PC-9 (cell line): ENCODE data around the gene ATXN1. TPM values are rescaled to one million over a fixed set of nuclear protein-coding genes. Genes with fewer than 3 reads are reported as not detected.

Experiments used
- BruUV-seq: library from RNA; stranded (reverse); fragments of 400-500 nt; replicated peaks from 2 replicates; lab custom pipeline; 2021; lab: Mats Ljungman, UMichigan
- CTCF ChIA-PET: fragments of 300-600 bp; sonication (Branson Sonifier 250); formaldehyde crosslinking; loops from one replicate; lab custom pipeline; 2022; ENCODE audit warnings: antibody characterized with exemption; lab: Charles Lee
- POLR2A ChIA-PET: fragments of 300-600 bp; sonication (Branson Sonifier 250); formaldehyde crosslinking; loops from one replicate; lab custom pipeline; 2022; ENCODE audit warnings: antibody characterized with exemption; ENCODE audit not compliant: unreplicated experiment; lab: Charles Lee
- DNase-seq, 2 experiments: peaks; one replicate each; pipeline versions ENCODE4 v3.0.0 to v3.0.0-alpha.2; 2015 to 2022; ENCODE audit warnings: mixed read lengths in 1 of 2
- H2AFZ ChIP-seq: fragments of 200-600 bp; sonication (generic); 2 replicates; pipeline ENCODE4 v1.8.1; 2017; ENCODE audit warnings: antibody characterized with exemption
- H3F3A ChIP-seq: fragments of 200-600 bp; sonication (generic); 2 replicates; pipeline ENCODE4 v1.8.1; 2017; ENCODE audit warnings: antibody characterized with exemption, mild to moderate bottlenecking, low read depth; ENCODE audit not compliant: insufficient read depth
- H3K27ac ChIP-seq: fragments of 200-600 bp; sonication (generic); 2 replicates; pipeline ENCODE4 v1.6.1; 2016; ENCODE audit warnings: mixed run types
- H3K27me3 ChIP-seq: fragments of 200-600 bp; sonication (generic); 2 replicates; pipeline ENCODE4 v1.6.1; 2016; ENCODE audit warnings: low read depth, mixed run types; ENCODE audit not compliant: insufficient read depth
- H3K36me3 ChIP-seq: fragments of 200-600 bp; sonication (generic); 2 replicates; pipeline ENCODE4 v1.6.1; 2016; ENCODE audit warnings: low read depth, mixed run types
- H3K4me1 ChIP-seq: fragments of 200-600 bp; sonication (generic); replicated peaks from 2 replicates; pipeline ENCODE4 v1.6.1; 2016; ENCODE audit warnings: mixed run types; ENCODE audit not compliant: insufficient read depth
- H3K4me2 ChIP-seq: fragments of 200-600 bp; sonication (generic); 2 replicates; pipeline ENCODE4 v1.6.1; 2017; ENCODE audit warnings: mixed run types
- H3K4me3 ChIP-seq: fragments of 200-600 bp; sonication (generic); 2 replicates; pipeline ENCODE4 v1.6.1; 2016; ENCODE audit warnings: mixed run types
- H3K79me2 ChIP-seq: fragments of 200-600 bp; sonication (generic); 2 replicates; pipeline ENCODE4 v1.6.1; 2017; ENCODE audit warnings: low read depth, mixed run types
- H3K9me2 ChIP-seq: fragments of 200-600 bp; sonication (generic); 2 replicates; pipeline ENCODE4 v1.8.1; 2017; ENCODE audit warnings: mild to moderate bottlenecking; ENCODE audit not compliant: insufficient read depth
- H3K9me3 ChIP-seq: fragments of 200-600 bp; sonication (generic); 2 replicates; pipeline ENCODE4 v1.8.1; 2016; ENCODE audit warnings: low read depth; ENCODE audit not compliant: insufficient read depth
- H4K20me1 ChIP-seq: fragments of 200-600 bp; sonication (generic); 2 replicates; pipeline ENCODE4 v1.8.1; 2017; ENCODE audit not compliant: insufficient read depth
- CTCF ChIP-seq: fragments of 200-600 bp; sonication (generic); conservative IDR thresholded peaks from 2 replicates; pipeline ENCODE4 v1.6.1; 2017; ENCODE audit warnings: mixed run types, antibody characterized with exemption, mild to moderate bottlenecking, moderate library complexity
- EZH2 ChIP-seq: fragments of 200-600 bp; sonication (generic); IDR thresholded peaks from 2 replicates; pipeline ENCODE4 v1.8.0; 2017; ENCODE audit warnings: antibody characterized with exemption, low read depth
- intact Hi-C: fragments of 100-400 bp; cut with micrococcal nuclease; formaldehyde crosslinking; loops from one replicate; pipeline ENCODE4 v1.10.0; 2022; ENCODE audit not compliant: unreplicated experiment
- total RNA-seq: library from RNA; stranded (reverse); gene quantifications from 2 replicates; pipeline ENCODE4 v1.2.3, GENCODE V29; 2021

The ATXN1 gene
- total RNA-seq, 1 experiment from 2014 or later = 42.7 TPM

GRCh38 chr6:16358531-16359138 lies 402.6 kb downstream of the ATXN1 start:
- peaks cover 32% of the 10 kb centered on the region for H3K4me1 ChIP-seq
- CTCF ChIA-PET = no interaction called here
- BruUV-seq = no TSS peak
- H3K79me2 ChIP-seq = no peaks in the 10 kb centered on the region
- H2AFZ ChIP-seq = no peak overlapping the region
- no peaks in the 10 kb centered on the region for H3K27me3 ChIP-seq
- no peaks in the 10 kb centered on the region for H3K36me3 ChIP-seq
- POLR2A ChIA-PET = no interaction called here
- no peak overlapping the region for H3K4me2 ChIP-seq
- H3K4me3 ChIP-seq = no peak overlapping the region
- no peak for TF ChIP-seq EZH2
- TF ChIP-seq CTCF = no peak
- DNase-seq = no peak
- H3K27ac ChIP-seq = no peak overlapping the region
- no peaks in the 10 kb centered on the region for H3K9me2 ChIP-seq
- no peaks in the 10 kb centered on the region for H3K9me3 ChIP-seq
- H3F3A ChIP-seq = peaks cover 26% of the 10 kb centered on the region
- intact Hi-C loops = no loop called here
- H4K20me1 ChIP-seq = no peaks in the 10 kb centered on the region

GRCh38 chr6:16355699-16356446 lies 405.4 kb downstream of the ATXN1 start:
- no peaks in the 10 kb centered on the region for H3K9me2 ChIP-seq
- H3K27ac ChIP-seq = peak overlapping the region; percentile 92
- intact Hi-C loops = no loop called here
- POLR2A ChIA-PET = interaction anchor here (0.6 kb wide), 1 partner anchor 784 kb away, joined by 4 read pairs; no protein-coding TSS in a partner anchor
- no peaks in the 10 kb centered on the region for H4K20me1 ChIP-seq
- peaks cover 26% of the 10 kb centered on the region for H3F3A ChIP-seq
- CTCF ChIA-PET = interaction anchor here (0.6 to 1.2 kb wide), 3 partner anchors 47 to 1218 kb away, joined by 3 to 4 read pairs (median 3); partner anchors contain the start of gene ATXN1
- no TSS peak for BruUV-seq
- H3K9me3 ChIP-seq = no peaks in the 10 kb centered on the region
- no peaks in the 10 kb centered on the region for H3K36me3 ChIP-seq
- H3K4me3 ChIP-seq = peak overlapping the region; percentile 28; the same call in 1 of the 2 replicates
- H3K79me2 ChIP-seq = no peaks in the 10 kb centered on the region
- DNase-seq = peak; percentile 77 to 85
- H3K4me2 ChIP-seq = peak overlapping the region; percentile 67
- no peak for TF ChIP-seq EZH2
- TF ChIP-seq CTCF = 0 out of 2 replicates have a peak, but pooled peaks have one; percentile 14
- H2AFZ ChIP-seq = peak overlapping the region; percentile 72
- H3K4me1 ChIP-seq = peaks cover 32% of the 10 kb centered on the region
- H3K27me3 ChIP-seq = no peaks in the 10 kb centered on the region

GRCh38 chr6:16355238-16355637 lies 406.0 kb downstream of the ATXN1 start:
- peak overlapping the region; percentile 92 for H3K27ac ChIP-seq
- intact Hi-C loops = no loop called here
- H3K4me3 ChIP-seq = peak overlapping the region; percentile 28; the same call in 1 of the 2 replicates
- H4K20me1 ChIP-seq = no peaks in the 10 kb centered on the region
- peaks cover 32% of the 10 kb centered on the region for H3K4me1 ChIP-seq
- H3K4me2 ChIP-seq = peak overlapping the region; percentile 67
- H3K36me3 ChIP-seq = no peaks in the 10 kb centered on the region
- no peaks in the 10 kb centered on the region for H3K9me2 ChIP-seq
- DNase-seq = no peak
- POLR2A ChIA-PET = interaction anchor here (0.6 kb wide), 1 partner anchor 783 kb away, joined by 4 read pairs; no protein-coding TSS in a partner anchor
- no peaks in the 10 kb centered on the region for H3K9me3 ChIP-seq
- no peaks in the 10 kb centered on the region for H3K79me2 ChIP-seq
- CTCF ChIA-PET = interaction anchor here (0.6 to 1.2 kb wide), 3 partner anchors 47 to 406 kb away, joined by 3 read pairs; partner anchors contain the start of gene ATXN1
- TSS peak; percentile 78 for BruUV-seq
- no peak for TF ChIP-seq EZH2
- TF ChIP-seq CTCF = no peak
- H3K27me3 ChIP-seq = no peaks in the 10 kb centered on the region
- peak overlapping the region; percentile 72; the same call in 1 of the 2 replicates for H2AFZ ChIP-seq
- peaks cover 26% of the 10 kb centered on the region for H3F3A ChIP-seq
